Measurements from ENCODE around the gene PIPOX. TPM values are rescaled to one million over a fixed set of nuclear protein-coding genes. Genes with fewer than 3 reads are reported as not detected.
A peak's percentile ranks its signal among the peaks of the same experiment; 100 is the strongest.

The PIPOX gene
- total and polyA plus RNA-seq, 2 of the 13 experiments (the other 11 are each of a cell fraction or from before 2014, with no cell fraction given): 87.3 to 154 TPM

DNA sequence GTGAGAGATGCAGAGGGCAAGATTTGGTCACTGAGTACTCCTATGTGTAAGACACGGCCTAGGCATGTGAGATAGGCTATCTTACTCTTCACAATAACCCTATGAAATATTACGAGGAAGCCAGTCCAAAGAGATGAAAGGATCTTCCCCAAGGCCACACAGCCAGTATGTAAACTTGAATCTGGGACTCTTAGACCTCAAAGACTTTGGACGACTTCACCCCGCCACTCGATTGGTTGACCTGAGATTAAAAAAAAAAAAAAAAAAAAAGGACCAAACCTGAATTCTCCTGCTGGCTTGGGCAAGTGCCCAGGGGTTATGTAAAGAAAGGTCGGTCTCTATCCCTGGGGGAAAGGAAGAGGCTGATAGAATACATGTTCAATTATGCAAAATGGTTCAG lies 33.1 kb downstream of the PIPOX start (continued):
- TF ChIP-seq HNF1A (IDR thresholded peaks at IDR 0.05; ENCODE audit: low read depth) (no peak), HNF1A (CRISPR knock-in tag; IDR thresholded peaks at IDR 0.05; ENCODE audit: borderline replicate concordance) (peak; percentile 27; the same call in 1 of the 2 replicates), GATAD2A (CRISPR knock-in tag; IDR thresholded peaks at IDR 0.05) (peak; percentile 48; the same call in 1 of the 2 replicates), ZNF512 (CRISPR knock-in tag; IDR thresholded peaks at IDR 0.05) (no peak), ZNF225 (CRISPR knock-in tag; IDR thresholded peaks at IDR 0.05) (no peak), ZNF556 (CRISPR knock-in tag; IDR thresholded peaks at IDR 0.05; ENCODE audit: borderline replicate concordance) (peak; percentile 48; the same call in 1 of the 2 replicates), NFYB (CRISPR knock-in tag; IDR thresholded peaks at IDR 0.05) (peak; percentile 36; the same call in 1 of the 2 replicates), PAXIP1 (CRISPR knock-in tag; conservative IDR thresholded peaks at IDR 0.05) (peak; percentile 79), IRX3 (CRISPR knock-in tag; IDR thresholded peaks at IDR 0.05; ENCODE audit: borderline replicate concordance, low read depth) (no peak)
- TF ChIP-seq, protein P1, sequence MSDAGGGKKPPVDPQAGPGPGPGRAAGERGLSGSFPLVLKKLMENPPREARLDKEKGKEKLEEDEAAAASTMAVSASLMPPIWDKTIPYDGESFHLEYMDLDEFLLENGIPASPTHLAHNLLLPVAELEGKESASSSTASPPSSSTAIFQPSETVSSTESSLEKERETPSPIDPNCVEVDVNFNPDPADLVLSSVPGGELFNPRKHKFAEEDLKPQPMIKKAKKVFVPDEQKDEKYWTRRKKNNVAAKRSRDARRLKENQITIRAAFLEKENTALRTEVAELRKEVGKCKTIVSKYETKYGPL (CRISPR knock-in tag; IDR thresholded peaks at IDR 0.05): peak; percentile 54; the same call in 1 of the 2 replicates
- TF ChIP-seq, protein P2, sequence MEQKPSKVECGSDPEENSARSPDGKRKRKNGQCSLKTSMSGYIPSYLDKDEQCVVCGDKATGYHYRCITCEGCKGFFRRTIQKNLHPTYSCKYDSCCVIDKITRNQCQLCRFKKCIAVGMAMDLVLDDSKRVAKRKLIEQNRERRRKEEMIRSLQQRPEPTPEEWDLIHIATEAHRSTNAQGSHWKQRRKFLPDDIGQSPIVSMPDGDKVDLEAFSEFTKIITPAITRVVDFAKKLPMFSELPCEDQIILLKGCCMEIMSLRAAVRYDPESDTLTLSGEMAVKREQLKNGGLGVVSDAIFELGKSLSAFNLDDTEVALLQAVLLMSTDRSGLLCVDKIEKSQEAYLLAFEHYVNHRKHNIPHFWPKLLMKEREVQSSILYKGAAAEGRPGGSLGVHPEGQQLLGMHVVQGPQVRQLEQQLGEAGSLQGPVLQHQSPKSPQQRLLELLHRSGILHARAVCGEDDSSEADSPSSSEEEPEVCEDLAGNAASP (CRISPR knock-in tag; IDR thresholded peaks at IDR 0.05; ENCODE audit: borderline replicate concordance): 0 out of 2 replicates have a peak, but pooled peaks have one; percentile 23
- TF ChIP-seq, protein P3, sequence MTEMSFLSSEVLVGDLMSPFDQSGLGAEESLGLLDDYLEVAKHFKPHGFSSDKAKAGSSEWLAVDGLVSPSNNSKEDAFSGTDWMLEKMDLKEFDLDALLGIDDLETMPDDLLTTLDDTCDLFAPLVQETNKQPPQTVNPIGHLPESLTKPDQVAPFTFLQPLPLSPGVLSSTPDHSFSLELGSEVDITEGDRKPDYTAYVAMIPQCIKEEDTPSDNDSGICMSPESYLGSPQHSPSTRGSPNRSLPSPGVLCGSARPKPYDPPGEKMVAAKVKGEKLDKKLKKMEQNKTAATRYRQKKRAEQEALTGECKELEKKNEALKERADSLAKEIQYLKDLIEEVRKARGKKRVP (CRISPR knock-in tag; IDR thresholded peaks at IDR 0.05): no peak
